H1 (cell line): Measurements from ENCODE around the gene NAV2. TPM values are rescaled to one million over a fixed set of nuclear protein-coding genes. Genes with fewer than 3 reads are reported as not detected.

ENCODE experiments used
- CTCF ChIA-PET: fragments of 300-600 bp; sonication (Branson Sonifier 250); formaldehyde crosslinking; loops from one replicate; lab custom pipeline; 2021; ENCODE audit not compliant: partially characterized antibody; lab: Charles Lee
- POLR2A ChIA-PET: fragments of 300-600 bp; sonication (Branson Sonifier 250); formaldehyde crosslinking; loops from one replicate; lab custom pipeline; 2021; ENCODE audit warnings: inconsistent platforms; ENCODE audit not compliant: partially characterized antibody; lab: Charles Lee
- DNase-seq, 2 experiments: peaks; one replicate each; pipeline versions ENCODE4 v3.0.0 to v3.0.0-alpha.2; 2010 to 2022; ENCODE audit warnings: low spot score in 2 of 2, low read depth in 1 of 2, mixed read lengths in 1 of 2
- FAIRE-seq: peaks from 2 replicates; lab custom pipeline; 2011; peaks lifted over from hg19 to GRCh38; lab: Jason Lieb, UNC
- H2AFZ ChIP-seq: 2 replicates; pipeline ENCODE4 v1.8.1; 2012; ENCODE audit warnings: low read length, inconsistent platforms
- H2AK5ac ChIP-seq: 2 replicates; pipeline ENCODE4 v1.6.1; 2013; ENCODE audit warnings: low read depth, low read length
- H2BK120ac ChIP-seq: replicated peaks from 2 replicates; pipeline ENCODE3; 2013; ENCODE audit warnings: low read depth, low read length, inconsistent platforms
- H2BK12ac ChIP-seq: 2 replicates; pipeline ENCODE4 v1.6.1; 2013; ENCODE audit warnings: low read depth, low read length
- H2BK15ac ChIP-seq: 2 replicates; pipeline ENCODE4 v1.6.1; 2013; ENCODE audit warnings: low read length
- H2BK20ac ChIP-seq: 2 replicates; pipeline ENCODE4 v1.6.1; 2013; ENCODE audit warnings: low read length
- H2BK5ac ChIP-seq: 2 replicates; pipeline ENCODE4 v1.6.1; 2013; ENCODE audit warnings: low read depth, low read length
- H3K14ac ChIP-seq: 2 replicates; pipeline ENCODE4 v1.6.1; 2013; ENCODE audit warnings: inconsistent platforms; ENCODE audit not compliant: insufficient read length
- H3K18ac ChIP-seq: 2 replicates; pipeline ENCODE4 v1.6.1; 2013; ENCODE audit warnings: low read length; ENCODE audit errors: extremely low read depth
- H3K23ac ChIP-seq: 2 replicates; pipeline ENCODE4 v1.6.1; 2013; ENCODE audit warnings: inconsistent platforms; ENCODE audit not compliant: insufficient read length
- H3K23me2 ChIP-seq: 2 replicates; pipeline ENCODE4 v1.6.1; 2013; ENCODE audit warnings: low read depth, low read length
- H3K27ac ChIP-seq: 2 replicates; pipeline ENCODE4 v1.6.1; 2011; ENCODE audit warnings: low read depth, low read length, inconsistent platforms
- H3K27me3 ChIP-seq, 4 experiments: replicated peaks in 1 of 4; 1 replicate in 1 of 4; 2 replicates in 3 of 4; pipeline versions ENCODE4 v1.6.1 to v1.8.1; 2011 to 2013; ENCODE audit warnings: low read length in 3 of 4, mild to moderate bottlenecking in 3 of 4, inconsistent platforms in 2 of 4, mixed read lengths in 2 of 4, moderate library complexity in 1 of 4; ENCODE audit not compliant: control insufficient read depth in 3 of 4, insufficient read depth in 3 of 4; ENCODE audit errors: extremely low read depth in 1 of 4
- H3K36me3 ChIP-seq, 4 experiments: 2 replicates each; pipeline versions ENCODE4 v1.6.1 to v1.8.1; 2011 to 2013; ENCODE audit warnings: mild to moderate bottlenecking in 4 of 4, low read length in 3 of 4, moderate library complexity in 2 of 4, control low read depth in 1 of 4, inconsistent platforms in 1 of 4; ENCODE audit not compliant: insufficient read depth in 4 of 4, control insufficient read depth in 2 of 4
- H3K4ac ChIP-seq: replicated peaks from 2 replicates; pipeline ENCODE3; 2013; ENCODE audit warnings: low read length, low read depth, mixed read lengths, inconsistent platforms; ENCODE audit not compliant: insufficient read length
- H3K4me1 ChIP-seq, 4 experiments: replicated peaks in 1 of 4; 1 replicate in 1 of 4; 2 replicates in 3 of 4; pipeline versions ENCODE4 v1.6.1 to v1.8.1; 2011 to 2013; ENCODE audit warnings: low read length in 3 of 4, inconsistent platforms in 2 of 4, mixed read lengths in 1 of 4; ENCODE audit not compliant: insufficient read depth in 4 of 4, control insufficient read depth in 3 of 4
- H3K4me2 ChIP-seq, 2 experiments: 2 replicates each; pipeline versions ENCODE4 v1.6.1 to v1.8.1; 2011 to 2013; ENCODE audit warnings: low read depth in 2 of 2, low read length in 2 of 2, control low read depth in 1 of 2, inconsistent platforms in 1 of 2, mild to moderate bottlenecking in 1 of 2; ENCODE audit not compliant: insufficient read depth in 1 of 2
- H3K4me3 ChIP-seq, 4 experiments: fragments of 200-600, 300-600 bp in 1 of 4; sonication (generic), shearing (Covaris generic), sonication (Bioruptor Twin) in 1 of 4; 2 replicates each; pipeline versions ENCODE4 v1.5.1 to v1.8.1; 2011 to 2016; ENCODE audit warnings: low read length in 4 of 4, low read depth in 3 of 4, control low read depth in 2 of 4, inconsistent platforms in 2 of 4, mild to moderate bottlenecking in 2 of 4, mixed read lengths in 1 of 4, moderate library complexity in 1 of 4; ENCODE audit not compliant: insufficient read depth in 2 of 4; ENCODE audit errors: extremely low read depth in 1 of 4
- H3K56ac ChIP-seq: replicated peaks from 2 replicates; pipeline ENCODE3; 2013; ENCODE audit warnings: low read depth, mild to moderate bottlenecking, mixed read lengths, low read length, inconsistent platforms; ENCODE audit not compliant: insufficient read length
- H3K79me1 ChIP-seq: 2 replicates; pipeline ENCODE4 v1.6.1; 2013; ENCODE audit warnings: low read depth, low read length, control low read depth
- H3K79me2 ChIP-seq, 2 experiments: 2 replicates each; pipeline versions ENCODE4 v1.6.1 to v1.8.1; 2012 to 2013; ENCODE audit warnings: low read length in 2 of 2, mild to moderate bottlenecking in 2 of 2, inconsistent platforms in 1 of 2; ENCODE audit not compliant: insufficient read depth in 2 of 2, control insufficient read depth in 1 of 2
- H3K9ac ChIP-seq, 4 experiments: replicated peaks in 1 of 4; 1 replicate in 1 of 4; 2 replicates in 3 of 4; pipeline versions ENCODE4 v1.6.1 to v1.8.1; 2011 to 2013; ENCODE audit warnings: low read depth in 3 of 4, low read length in 3 of 4, control low read depth in 2 of 4, mild to moderate bottlenecking in 2 of 4, moderate library complexity in 2 of 4, inconsistent platforms in 1 of 4; ENCODE audit errors: extremely low read depth in 1 of 4
- H3K9me3 ChIP-seq, 2 experiments: 2 replicates each; pipeline versions ENCODE4 v1.6.1 to v1.8.1; 2012 to 2013; ENCODE audit warnings: mild to moderate bottlenecking in 2 of 2, moderate library complexity in 2 of 2, control low read depth in 1 of 2, inconsistent platforms in 1 of 2, low read depth in 1 of 2, low read length in 1 of 2, mixed read lengths in 1 of 2; ENCODE audit not compliant: insufficient read depth in 2 of 2
- H4K20me1 ChIP-seq, 2 experiments: replicated peaks in 1 of 2; 2 replicates each; pipeline versions ENCODE3 to v1.8.1; 2011 to 2013; ENCODE audit warnings: inconsistent platforms in 2 of 2, low read length in 2 of 2, mild to moderate bottlenecking in 1 of 2; ENCODE audit not compliant: insufficient read depth in 2 of 2, control insufficient read depth in 1 of 2
- H4K5ac ChIP-seq: 2 replicates; pipeline ENCODE4 v1.6.1; 2013; ENCODE audit warnings: low read length, low read depth, mixed read lengths, inconsistent platforms; ENCODE audit not compliant: insufficient read length
- H4K8ac ChIP-seq: 2 replicates; pipeline ENCODE4 v1.8.0; 2013; ENCODE audit warnings: mild to moderate bottlenecking, moderate library complexity, low read length, inconsistent platforms; ENCODE audit not compliant: insufficient read depth; ENCODE audit errors: extremely low read depth
- H4K91ac ChIP-seq: replicated peaks from 2 replicates; pipeline ENCODE3; 2013; ENCODE audit warnings: low read length, mixed read lengths, inconsistent platforms; ENCODE audit not compliant: insufficient read length
- CHD1 ChIP-seq: IDR thresholded peaks from 2 replicates; pipeline ENCODE4 v1.6.1; 2012; ENCODE audit warnings: low read depth, low read length, improper control_type of control experiment
- CHD2 ChIP-seq: IDR thresholded peaks from 2 replicates; pipeline ENCODE4 v1.6.1; 2012; ENCODE audit warnings: low read length, improper control_type of control experiment
- CREB1 ChIP-seq: IDR thresholded peaks from 2 replicates; pipeline ENCODE4 v1.6.1; 2012; ENCODE audit warnings: inconsistent platforms
- CTBP2 ChIP-seq: IDR thresholded peaks from 2 replicates; pipeline ENCODE4 v1.7.0; 2011; ENCODE audit warnings: borderline replicate concordance, mild to moderate bottlenecking, moderate library complexity, mixed read lengths, low read length; ENCODE audit not compliant: insufficient read depth, insufficient read length
- GABPA ChIP-seq: IDR thresholded peaks from 2 replicates; pipeline ENCODE4 v1.6.1; 2011; ENCODE audit warnings: mild to moderate bottlenecking, low read length, moderate library complexity, borderline replicate concordance; ENCODE audit not compliant: insufficient read depth
- JUND ChIP-seq: IDR thresholded peaks from 2 replicates; pipeline ENCODE4 v1.6.1; 2011; ENCODE audit warnings: mild to moderate bottlenecking, improper control_type of control experiment, low read length
- KDM1A ChIP-seq: fragments of 200-600, 300-600 bp; sonication (generic); IDR thresholded peaks from 2 replicates; pipeline ENCODE4 v1.7.1; 2016; ENCODE audit warnings: mild to moderate bottlenecking, low read length, borderline replicate concordance
- KDM4A ChIP-seq: IDR thresholded peaks from one replicate; pipeline ENCODE4 v1.7.1; 2012; ENCODE audit warnings: low read depth, mild to moderate bottlenecking, moderate library complexity, low read length, inconsistent platforms; ENCODE audit not compliant: severe bottlenecking
- KDM5A ChIP-seq: fragments of 200-600 bp; IDR thresholded peaks from 2 replicates; pipeline ENCODE4 v1.7.1; 2012; ENCODE audit warnings: mild to moderate bottlenecking, low read length, inconsistent platforms, mixed read lengths
- RNF2 ChIP-seq: fragments of 200-900, 300-1000 bp; sonication (generic); IDR thresholded peaks from 2 replicates; pipeline ENCODE4 v1.7.1; 2016; ENCODE audit warnings: borderline replicate concordance, low read depth, mild to moderate bottlenecking, antibody characterized with exemption, low read length; ENCODE audit not compliant: poor library complexity, severe bottlenecking; ENCODE audit errors: missing control alignments
- SP2 ChIP-seq: IDR thresholded peaks from 2 replicates; pipeline ENCODE4 v1.6.1; 2012; ENCODE audit warnings: mild to moderate bottlenecking, low read length, inconsistent platforms
- WGBS, 2 experiments: shearing (Covaris generic) in 1 of 2; methylation state at CpG; one replicate each; pipeline versions ENCODE4 v1.1.6 to v1.1.7; 2013 to 2015; ENCODE audit warnings: low lambda C conversion rate in 2 of 2, mixed read lengths in 2 of 2, inconsistent platforms in 1 of 2, low coverage in 1 of 2, missing lambda C conversion rate in 1 of 2; ENCODE audit not compliant: insufficient replicate concordance in 2 of 2, insufficient coverage in 1 of 2, insufficient read length in 1 of 2; ENCODE audit errors: extremely low coverage in 1 of 2, missing lambda C conversion rate in 1 of 2; 5-methylcytosine and 5-hydroxymethylcytosine counted together
- polyA plus RNA-seq, 7 experiments: library from polyadenylated mRNA; depleted of rRNA in 3 of 7; stranded (reverse) in 5 of 7; unstranded in 2 of 7; fragments of >200 nt in 5 of 7; fragments of 200-250 nt in 2 of 7; gene quantifications; 1 replicate in 5 of 7; 2 replicates in 1 of 7; 4 replicates in 1 of 7; pipeline versions ENCODE4 v1.2.1 to v1.2.3, GENCODE V29; 2011 to 2013; ENCODE audit warnings: missing spikeins in 2 of 7, mixed read lengths in 2 of 7
- total RNA-seq: library from RNA; stranded (reverse); fragmentation: NEBNext Ultra II Directional; extraction: Animal tissue kit (Norgen Biotek cat#: 25700); gene quantifications from 2 replicates; pipeline ENCODE4 v1.2.1, GENCODE V29; 2021

NAV2 gene
- total and polyA plus RNA-seq, 2 of the 8 experiments (the other 6 are each of a cell fraction or from before 2014, with no cell fraction given) = 35.6 to 73.6 TPM

DNA sequence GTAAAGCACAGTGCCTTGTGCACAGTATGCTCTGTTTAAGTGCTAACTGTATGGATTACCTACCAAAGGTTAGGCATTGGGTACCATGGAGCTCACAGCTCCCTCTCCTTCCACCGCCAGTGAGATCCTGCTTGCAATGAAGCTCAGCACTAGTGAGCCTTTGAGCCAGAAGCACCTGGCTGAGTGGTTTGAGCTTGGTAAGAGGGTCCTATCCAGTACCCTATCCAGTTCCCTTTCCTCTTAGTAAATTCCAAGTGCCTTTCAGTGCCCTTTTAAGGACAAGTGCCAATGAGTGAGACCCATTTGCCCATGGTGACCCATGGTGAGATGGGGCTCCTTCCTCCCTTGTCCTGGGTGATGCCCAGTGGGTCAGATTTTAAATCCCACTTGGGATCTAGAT is 43.1 kb upstream of the NAV2 start:
- Histone ChIP-seq H3K23ac (no peak overlapping the region), H3K18ac (no peak overlapping the region), H3K9ac (no peak overlapping the region), H3K9me3 (no peaks in the 10 kb centered on the region), H2BK120ac (no peak overlapping the region), H3K27me3 (no peaks in the 10 kb centered on the region), H3K36me3 (no peaks in the 10 kb centered on the region), H4K5ac (no peak overlapping the region), H3K14ac (no peak overlapping the region), H3K4me3 (no peak overlapping the region), H3K4me2 (no peak overlapping the region), H3K23me2 (no peaks in the 10 kb centered on the region), H3K56ac (no peak overlapping the region), H3K79me1 (no peaks in the 10 kb centered on the region), H2BK5ac (no peak overlapping the region), H3K79me2 (no peaks in the 10 kb centered on the region), H2BK12ac (no peak overlapping the region), H4K91ac (no peak overlapping the region), H2BK20ac (no peak overlapping the region; the same call in 1 of the 2 replicates), H3K4ac (no peak overlapping the region), H2BK15ac (no peak overlapping the region), H3K27ac (no peak overlapping the region), H3K4me1 (peaks cover 0 to 9% (median 6%) of the 10 kb centered on the region in 4 experiments; a peak in 4 of 7 replicates), H2AK5ac (no peak overlapping the region), H4K20me1 (no peaks in the 10 kb centered on the region), H2AFZ (no peak overlapping the region), H4K8ac (no peak overlapping the region)
- no peak for DNase-seq
- POLR2A ChIA-PET = interaction anchor here (0.6 kb wide), 1 partner anchor 10 kb away, joined by 3 read pairs; no protein-coding TSS in a partner anchor
- 90% methylated on average over 1 of the region's 1 CpG; no CpG with 5 or more reads in 1 of the 2 experiments for WGBS, 2 experiments
- CTCF ChIA-PET = interaction anchor here (1.2 to 2.1 kb wide), 4 partner anchors 11 to 115 kb away, joined by 3 to 8 read pairs (median 3); no protein-coding TSS in a partner anchor
- FAIRE-seq = no peak
- TF ChIP-seq CHD1 (no peak), GABPA (no peak), KDM1A (no peak), JUND (no peak), SP2 (no peak), KDM5A (no peak), RNF2 (no peak), CREB1 (no peak), CTBP2 (no peak), KDM4A (no peak), CHD2 (no peak)
